K562 (cell line): ENCODE data around the gene PTPN11. TPM values are rescaled to one million over a fixed set of nuclear protein-coding genes. Genes with fewer than 3 reads are reported as not detected.

Source experiments
- CBFA2T2 ChIP-seq: fragments of 450-650 bp; conservative IDR thresholded peaks from 2 replicates; pipeline ENCODE4 v1.6.1; 2017; ENCODE audit warnings: mild to moderate bottlenecking
- CTBP1 ChIP-seq: fragments of 450-650 bp; IDR thresholded peaks from 2 replicates; pipeline ENCODE4 v1.6.1; 2016; ENCODE audit warnings: borderline replicate concordance
- CUX1 ChIP-seq: fragments of 200-800 bp; sonication (Bioruptor generic); IDR thresholded peaks from 2 replicates; pipeline ENCODE4 v1.6.1; 2016; ENCODE audit warnings: missing genetic modification characterization, missing compliant biosample characterization
- GATAD2B ChIP-seq: fragments of 450-650 bp; IDR thresholded peaks from 2 replicates; pipeline ENCODE4 v1.6.1; 2017; ENCODE audit warnings: mild to moderate bottlenecking, borderline replicate concordance
- HDAC2 ChIP-seq: fragments of 450-650 bp; IDR thresholded peaks from 2 replicates; pipeline ENCODE4 v1.6.1; 2016; ENCODE audit warnings: mild to moderate bottlenecking
- HDGF ChIP-seq: fragments of 450-650 bp; IDR thresholded peaks from 2 replicates; pipeline ENCODE4 v1.6.1; 2016
- ILK ChIP-seq: fragments of 450-650 bp; IDR thresholded peaks from 2 replicates; pipeline ENCODE4 v1.6.1; 2016; ENCODE audit warnings: missing genetic modification characterization, low read depth, mild to moderate bottlenecking, missing compliant biosample characterization, moderate library complexity, borderline replicate concordance
- JUND ChIP-seq, 2 experiments: IDR thresholded peaks; 2 replicates in 1 of 2; 3 replicates in 1 of 2; pipeline ENCODE4 v1.6.1; 2011; ENCODE audit warnings: borderline replicate concordance in 2 of 2, low read depth in 2 of 2, low read length in 2 of 2, improper control_type of control experiment in 1 of 2, missing biosample characterization in 1 of 2, missing genetic modification characterization in 1 of 2, missing genetic modification reagents in 1 of 2
- LCOR ChIP-seq: sonication (generic); formaldehyde crosslinking; IDR thresholded peaks from 2 replicates; pipeline ENCODE4 v1.8.0; 2022; ENCODE audit warnings: mild to moderate bottlenecking, missing genetic modification reagents
- NFATC3 ChIP-seq: fragments of 450-650 bp; IDR thresholded peaks from 2 replicates; pipeline ENCODE4 v1.6.1; 2017; ENCODE audit warnings: mild to moderate bottlenecking
- NR3C1 ChIP-seq: sonication (generic); formaldehyde crosslinking; IDR thresholded peaks from 2 replicates; pipeline ENCODE4 v1.8.1; 2022; ENCODE audit warnings: missing genetic modification reagents
- SIRT6 ChIP-seq: IDR thresholded peaks from one replicate; pipeline ENCODE4 v1.6.1; 2012; ENCODE audit warnings: low read depth, mild to moderate bottlenecking, control low read depth, inconsistent platforms, low read length, moderate library complexity
- SIX5 ChIP-seq, 2 experiments: IDR thresholded peaks; 2 replicates each; pipeline ENCODE4 v1.6.1; 2011; ENCODE audit warnings: low read length in 2 of 2, borderline replicate concordance in 1 of 2, low read depth in 1 of 2, mild to moderate bottlenecking in 1 of 2, moderate library complexity in 1 of 2; ENCODE audit not compliant: insufficient read depth in 1 of 2
- SOX6 ChIP-seq: fragments of 450-650 bp; IDR thresholded peaks from 2 replicates; pipeline ENCODE4 v1.6.1; 2014; ENCODE audit warnings: mild to moderate bottlenecking
- STAT5B ChIP-seq: fragments of 250-450 bp; sonication (Bioruptor Pico); IDR thresholded peaks from 2 replicates; pipeline ENCODE4 v1.8.0; 2021; ENCODE audit warnings: mild to moderate bottlenecking, inconsistent platforms
- STAT6 ChIP-seq: sonication (generic); formaldehyde crosslinking; IDR thresholded peaks from 2 replicates; pipeline ENCODE4 v1.8.1; 2023; ENCODE audit warnings: mild to moderate bottlenecking, missing genetic modification reagents
- TEAD1 ChIP-seq, 2 experiments: fragments of 450-650 bp in 1 of 2; sonication (generic) in 1 of 2; formaldehyde crosslinking; IDR thresholded peaks; 2 replicates each; pipeline versions ENCODE4 v1.4.0 to v1.8.0; 2020 to 2022; ENCODE audit warnings: mild to moderate bottlenecking in 2 of 2, missing genetic modification reagents in 1 of 2
- ZNF740 ChIP-seq, 3 experiments: fragments of 200-800 bp in 1 of 3; sonication (Bioruptor generic) in 1 of 3; sonication (generic) in 1 of 3; formaldehyde crosslinking in 1 of 3; IDR thresholded peaks; 2 replicates each; pipeline versions ENCODE4 v1.6.1 to v1.8.0; 2016 to 2022; ENCODE audit warnings: mild to moderate bottlenecking in 2 of 3, missing compliant biosample characterization in 2 of 3, missing genetic modification characterization in 2 of 3, missing genetic modification reagents in 1 of 3
- polyA plus RNA-seq, 8 experiments: library from polyadenylated mRNA; depleted of rRNA in 4 of 8; stranded (reverse) in 5 of 8; unstranded in 3 of 8; fragments of >200 nt; fragmentation: Nextera tagmentation in 2 of 8; fragmentation: Illumina TruSeq in 1 of 8; extraction: Ambion mirVana in 2 of 8; extraction: Trizol in 1 of 8; gene quantifications; 2 replicates each; pipeline versions ENCODE4 v1.2.1 to v1.2.3, GENCODE V29; 2011 to 2014; ENCODE audit warnings: inconsistent platforms in 1 of 8, missing spikeins in 1 of 8
- total RNA-seq, 7 experiments: library from RNA; depleted of rRNA in 6 of 7; stranded (reverse); fragments of >200 nt in 6 of 7; fragmentation: Illumina TruSeq in 2 of 7; extraction: Trizol in 2 of 7; gene quantifications; 2 replicates each; pipeline versions ENCODE4 v1.2.1 to v1.2.3, GENCODE V29; 2011 to 2021; ENCODE audit warnings: low replicate concordance in 1 of 7

The PTPN11 gene
- total and polyA plus RNA-seq, 9 of the 15 experiments (the other 6 are each of a cell fraction or from before 2014, with no cell fraction given) = 22.5 to 126 (median 79.7) TPM

- TF ChIP-seq JUND (IDR thresholded peaks at IDR 0.05; ENCODE audit: borderline replicate concordance, low read depth, low read length) = no peak
- peak; percentile 52; the same call in 1 of the 3 replicates for TF ChIP-seq JUND (tag; IDR thresholded peaks at IDR 0.05; ENCODE audit: borderline replicate concordance, low read depth, low read length)
- peak; percentile 53; the same call in 1 of the 2 replicates for TF ChIP-seq HDGF
- no peak for TF ChIP-seq CUX1 (CRISPR knock-in tag)
- TF ChIP-seq SIX5 (IDR thresholded peaks at IDR 0.05; ENCODE audit: borderline replicate concordance in 1 of 2, insufficient read depth in 1 of 2, low read depth in 1 of 2, low read length in 2 of 2) = no peak
- TF ChIP-seq NR3C1 = no peak
- no peak for TF ChIP-seq CBFA2T2
- TF ChIP-seq STAT5B (CRISPR knock-in tag) = no peak
- TF ChIP-seq NFATC3 = 0 out of 2 replicates have a peak, but pooled peaks have one; percentile 25
- 0 out of 2 replicates have a peak, but pooled peaks have one; percentile 1 for TF ChIP-seq GATAD2B
- no peak for TF ChIP-seq STAT6 (CRISPR knock-in tag)
- TF ChIP-seq SOX6 = no peak
- peak; percentile 83 for TF ChIP-seq HDAC2
- TF ChIP-seq ILK = no peak
- peak; percentile 45 to 97; a peak in 3 of 4 replicates for TF ChIP-seq TEAD1 (CRISPR knock-in tag; IDR thresholded peaks at IDR 0.05)
- no peak for TF ChIP-seq SIRT6
- TF ChIP-seq LCOR = 0 out of 2 replicates have a peak, but pooled peaks have one; percentile 10
- TF ChIP-seq ZNF740 (CRISPR knock-in tag; IDR thresholded peaks at IDR 0.05) = no peak
- no peak for TF ChIP-seq ZNF740 (tag; IDR thresholded peaks at IDR 0.05)
- no peak for TF ChIP-seq CTBP1
Measured at GRCh38 chr12:112419297-112420133, 768 bp downstream of the PTPN11 start (continued).
